HEK293 (cell line): ENCODE results near the gene LCN12.
A peak's percentile ranks its signal among the peaks of the same experiment; 100 is the strongest.

Experiments
- CTCF ChIA-PET: fragments of 350-600 bp; formaldehyde crosslinking; extraction: SDS; loops from one replicate; lab custom pipeline; 2021; ENCODE audit warnings: antibody characterized with exemption; lab: Yijun Ruan, JAX
- POLR2A ChIA-PET: fragments of 300-600 bp; formaldehyde crosslinking; extraction: SDS; loops from one replicate; lab custom pipeline; 2020; ENCODE audit warnings: antibody characterized with exemption, inconsistent platforms; lab: Yijun Ruan, JAX
- H3K27ac ChIP-seq: fragments of 200-500 bp; sonication (Bioruptor generic); 2 replicates; pipeline ENCODE4 v1.5.1; 2014; ENCODE audit warnings: low read depth, low read length, control low read depth, inconsistent platforms; ENCODE audit errors: extremely low read depth
- H3K36me3 ChIP-seq, 2 experiments: fragments of 200-500 bp in 1 of 2; sonication (Bioruptor generic) in 1 of 2; 1 replicate in 1 of 2; 2 replicates in 1 of 2; pipeline ENCODE4 v1.5.1; 2014 to 2017; ENCODE audit warnings: inconsistent platforms in 2 of 2, low read length in 2 of 2; ENCODE audit not compliant: control insufficient read depth in 2 of 2, insufficient read depth in 1 of 2
- H3K4me1 ChIP-seq: fragments of 200-500 bp; sonication (Bioruptor generic); 2 replicates; pipeline ENCODE4 v1.5.1; 2014; ENCODE audit warnings: mild to moderate bottlenecking, low read length, inconsistent platforms; ENCODE audit not compliant: control insufficient read depth, insufficient read depth
- H3K4me3 ChIP-seq: 2 replicates; pipeline ENCODE4 v1.5.1; 2011; ENCODE audit warnings: low read depth, mild to moderate bottlenecking, control low read depth, low read length, moderate library complexity
- H3K9me3 ChIP-seq: fragments of 200-500 bp; sonication (Bioruptor generic); 2 replicates; pipeline ENCODE4 v1.5.1; 2014; ENCODE audit warnings: low read depth, low read length, inconsistent platforms; ENCODE audit not compliant: control insufficient read depth, insufficient read depth
- BCL11A ChIP-seq: fragments of 450-650 bp; formaldehyde crosslinking; IDR thresholded peaks from 2 replicates; pipeline ENCODE4 v1.5.1; 2016; ENCODE audit warnings: low read depth, missing biosample characterization, missing genetic modification characterization
- BCL11B ChIP-seq: fragments of 450-650 bp; formaldehyde crosslinking; IDR thresholded peaks from 2 replicates; pipeline ENCODE4 v1.5.1; 2016; ENCODE audit warnings: low read depth, missing biosample characterization, missing genetic modification characterization
- EGR2 ChIP-seq: fragments of 450-650 bp; formaldehyde crosslinking; IDR thresholded peaks from 2 replicates; pipeline ENCODE4 v1.5.1; 2016; ENCODE audit warnings: low read depth, missing biosample characterization, missing genetic modification characterization
- KLF1 ChIP-seq: fragments of 450-650 bp; formaldehyde crosslinking; IDR thresholded peaks from 2 replicates; pipeline ENCODE4 v1.5.1; 2016; ENCODE audit warnings: missing biosample characterization, missing genetic modification characterization
- PRDM2 ChIP-seq: fragments of 450-650 bp; formaldehyde crosslinking; IDR thresholded peaks from 2 replicates; pipeline ENCODE4 v1.5.1; 2016; ENCODE audit warnings: missing biosample characterization, missing genetic modification characterization, borderline replicate concordance
- ZBTB7A ChIP-seq: fragments of 450-650 bp; formaldehyde crosslinking; IDR thresholded peaks from 2 replicates; pipeline ENCODE4 v1.5.1; 2016; ENCODE audit warnings: low read depth, missing biosample characterization, missing genetic modification characterization
- ZFHX2 ChIP-seq: fragments of 450-650 bp; formaldehyde crosslinking; conservative IDR thresholded peaks from 2 replicates; pipeline ENCODE4 v1.5.1; 2016; ENCODE audit warnings: missing biosample characterization, missing genetic modification characterization
- ZNF138 ChIP-seq: fragments of 450-650 bp; formaldehyde crosslinking; IDR thresholded peaks from 2 replicates; pipeline ENCODE4 v1.5.1; 2016; ENCODE audit warnings: missing biosample characterization, missing genetic modification characterization, borderline replicate concordance
- ZNF248 ChIP-seq: fragments of 450-650 bp; formaldehyde crosslinking; IDR thresholded peaks from 2 replicates; pipeline ENCODE4 v1.5.1; 2017; ENCODE audit warnings: missing biosample characterization, missing genetic modification characterization
- ZNF404 ChIP-seq: fragments of 450-650 bp; formaldehyde crosslinking; IDR thresholded peaks from 2 replicates; pipeline ENCODE4 v1.5.1; 2017; ENCODE audit warnings: missing biosample characterization, missing genetic modification characterization
- ZNF658 ChIP-seq: fragments of 450-650 bp; formaldehyde crosslinking; IDR thresholded peaks from 2 replicates; pipeline ENCODE4; 2016; ENCODE audit warnings: missing biosample characterization, missing genetic modification characterization

Gene LCN12

GRCh38 chr9:136971746-136972145, 19.7 kb downstream of the LCN12 start:
- H3K4me3 ChIP-seq: no peak overlapping the region
- TF ChIP-seq ZNF138 (tag by site-specific recombination) (no peak), BCL11B (0 out of 2 replicates have a peak, but pooled peaks have one; percentile 14)
- no peaks in the 10 kb centered on the region for H3K4me1 ChIP-seq
- POLR2A ChIA-PET: no interaction called here
- H3K9me3 ChIP-seq: no peaks in the 10 kb centered on the region
- H3K27ac ChIP-seq: no peak overlapping the region
- no peaks in the 10 kb centered on the region for H3K36me3 ChIP-seq
- CTCF ChIA-PET: interaction anchor here (0.5 to 1.5 kb wide), 2 partner anchors 58 to 95 kb away, joined by 4 to 5 read pairs; no protein-coding TSS in a partner anchor

- CTCF ChIA-PET: no interaction called here
- no peaks in the 10 kb centered on the region for H3K36me3 ChIP-seq
- no peak overlapping the region for H3K4me3 ChIP-seq
- no peaks in the 10 kb centered on the region for H3K9me3 ChIP-seq
- H3K4me1 ChIP-seq: no peaks in the 10 kb centered on the region
- POLR2A ChIA-PET: no interaction called here
- no peak overlapping the region for H3K27ac ChIP-seq
- TF ChIP-seq BCL11B (peak; percentile 34; the same call in 1 of the 2 replicates), ZBTB7A (tag by site-specific recombination) (0 out of 2 replicates have a peak, but pooled peaks have one; percentile 31), PRDM2 (tag by site-specific recombination) (no peak), ZNF248 (tag by site-specific recombination) (no peak), BCL11A (tag by site-specific recombination) (peak; percentile 62; the same call in 1 of the 2 replicates)
Observed at GRCh38 chr9:136972335-136972734, 20.3 kb downstream of the LCN12 start.

DNA sequence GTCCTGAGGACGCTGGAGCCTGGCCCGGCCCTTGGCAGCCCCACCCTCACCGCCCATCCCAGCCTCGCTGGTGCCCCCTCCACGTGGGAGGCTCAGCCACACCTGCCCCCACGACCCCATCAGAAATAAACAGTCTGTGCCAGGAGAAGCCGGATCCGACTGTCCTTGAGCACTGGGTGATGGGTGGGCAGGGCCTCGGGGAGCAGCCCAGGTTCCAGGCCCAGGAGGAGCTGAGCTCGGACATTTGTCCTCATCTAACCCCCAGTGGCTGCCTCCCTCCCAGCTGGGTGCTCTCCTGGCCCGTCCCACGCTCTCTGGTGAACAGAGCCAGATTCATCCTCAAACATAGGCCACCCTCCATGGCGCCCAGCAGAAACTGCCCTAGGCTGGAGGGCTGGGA, 20.7 kb downstream of the LCN12 start:
- no peaks in the 10 kb centered on the region for H3K36me3 ChIP-seq
- ChIA-PET CTCF (no interaction called here), POLR2A (no interaction called here)
- no peak overlapping the region for H3K4me3 ChIP-seq
- H3K9me3 ChIP-seq: no peaks in the 10 kb centered on the region
- TF ChIP-seq ZNF404 (tag by site-specific recombination) (no peak), EGR2 (peak; percentile 32; the same call in 1 of the 2 replicates), ZNF658 (tag by site-specific recombination) (no peak), KLF1 (peak; percentile 69), ZFHX2 (tag by site-specific recombination) (0 out of 2 replicates have a peak, but pooled peaks have one; percentile 22)
- TF ChIP-seq, all 188 proteins: peak for 3
- no peak overlapping the region for H3K27ac ChIP-seq
- H3K4me1 ChIP-seq: no peaks in the 10 kb centered on the region
